Measurements from ENCODE around the gene CGB5. TPM values are rescaled to one million over a fixed set of nuclear protein-coding genes. Genes with fewer than 3 reads are reported as not detected.

The CGB5 gene
- total RNA-seq, 3 donors from 2014 or later: not detected

DNA sequence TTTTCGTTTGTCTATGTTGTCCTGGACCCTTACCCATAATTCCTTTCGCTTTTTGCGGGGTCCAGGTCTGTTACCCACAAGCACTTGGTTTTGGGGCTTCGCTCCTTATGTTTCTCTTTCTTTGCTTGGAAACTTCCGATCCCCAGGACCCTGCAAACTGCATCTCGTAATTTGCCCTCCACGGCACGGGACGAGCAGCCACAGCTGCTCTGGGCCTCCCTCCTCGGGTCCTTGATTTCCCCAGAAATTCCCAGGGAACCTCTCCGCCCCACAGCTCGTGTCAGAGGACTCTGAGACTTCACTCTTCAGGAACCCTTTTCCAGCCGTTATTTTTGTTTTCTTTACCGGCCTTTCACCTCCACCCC, 42.2 kb downstream of the CGB5 start:
- H3K9me3 ChIP-seq: no peaks in the 10 kb centered on the region
- TF ChIP-seq POLR2A (IDR thresholded peaks at IDR 0.05) (no peak), POLR2AphosphoS5 (IDR thresholded peaks at IDR 0.05) (no peak)
- TF ChIP-seq, protein P1, sequence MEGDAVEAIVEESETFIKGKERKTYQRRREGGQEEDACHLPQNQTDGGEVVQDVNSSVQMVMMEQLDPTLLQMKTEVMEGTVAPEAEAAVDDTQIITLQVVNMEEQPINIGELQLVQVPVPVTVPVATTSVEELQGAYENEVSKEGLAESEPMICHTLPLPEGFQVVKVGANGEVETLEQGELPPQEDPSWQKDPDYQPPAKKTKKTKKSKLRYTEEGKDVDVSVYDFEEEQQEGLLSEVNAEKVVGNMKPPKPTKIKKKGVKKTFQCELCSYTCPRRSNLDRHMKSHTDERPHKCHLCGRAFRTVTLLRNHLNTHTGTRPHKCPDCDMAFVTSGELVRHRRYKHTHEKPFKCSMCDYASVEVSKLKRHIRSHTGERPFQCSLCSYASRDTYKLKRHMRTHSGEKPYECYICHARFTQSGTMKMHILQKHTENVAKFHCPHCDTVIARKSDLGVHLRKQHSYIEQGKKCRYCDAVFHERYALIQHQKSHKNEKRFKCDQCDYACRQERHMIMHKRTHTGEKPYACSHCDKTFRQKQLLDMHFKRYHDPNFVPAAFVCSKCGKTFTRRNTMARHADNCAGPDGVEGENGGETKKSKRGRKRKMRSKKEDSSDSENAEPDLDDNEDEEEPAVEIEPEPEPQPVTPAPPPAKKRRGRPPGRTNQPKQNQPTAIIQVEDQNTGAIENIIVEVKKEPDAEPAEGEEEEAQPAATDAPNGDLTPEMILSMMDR (IDR thresholded peaks at IDR 0.05): no peak
- DNase-seq (ENCODE audit: low spot score in 2 of 2): no peak
- no peaks in the 10 kb centered on the region for H3K36me3 ChIP-seq
- peak overlapping the region; percentile 86 to 94 (median 88) for H3K4me3 ChIP-seq
- peaks cover 7 to 9% of the 10 kb centered on the region in 2 donors for H3K4me1 ChIP-seq
- H3K27me3 ChIP-seq: no peaks in the 10 kb centered on the region
- H3K27ac ChIP-seq: peak overlapping the region; percentile 89 to 93
- intact Hi-C loops (cut with DNase I; ENCODE audit: low total_unique reads): no loop called here

DNA sequence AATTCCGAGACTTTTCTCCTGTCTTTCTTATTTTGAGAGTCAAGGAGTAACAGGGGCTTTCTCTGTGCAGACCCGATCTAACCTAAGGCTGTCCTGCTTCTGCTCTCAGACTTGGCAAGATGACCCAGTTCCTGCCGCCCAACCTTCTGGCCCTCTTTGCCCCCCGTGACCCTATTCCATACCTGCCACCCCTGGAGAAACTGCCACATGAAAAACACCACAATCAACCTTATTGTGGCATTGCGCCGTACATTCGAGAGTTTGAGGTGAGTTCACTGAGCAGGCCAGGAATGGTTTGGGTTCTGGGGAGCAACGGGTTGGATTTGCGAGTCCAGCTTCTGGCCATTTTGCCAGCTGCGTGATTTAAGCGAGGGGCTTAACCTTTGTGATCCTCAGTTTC, 42.6 kb downstream of the CGB5 start:
- H3K9me3 ChIP-seq: no peaks in the 10 kb centered on the region
- peak overlapping the region in 1 of 2 donors; percentile 89 for H3K27ac ChIP-seq

DNA sequence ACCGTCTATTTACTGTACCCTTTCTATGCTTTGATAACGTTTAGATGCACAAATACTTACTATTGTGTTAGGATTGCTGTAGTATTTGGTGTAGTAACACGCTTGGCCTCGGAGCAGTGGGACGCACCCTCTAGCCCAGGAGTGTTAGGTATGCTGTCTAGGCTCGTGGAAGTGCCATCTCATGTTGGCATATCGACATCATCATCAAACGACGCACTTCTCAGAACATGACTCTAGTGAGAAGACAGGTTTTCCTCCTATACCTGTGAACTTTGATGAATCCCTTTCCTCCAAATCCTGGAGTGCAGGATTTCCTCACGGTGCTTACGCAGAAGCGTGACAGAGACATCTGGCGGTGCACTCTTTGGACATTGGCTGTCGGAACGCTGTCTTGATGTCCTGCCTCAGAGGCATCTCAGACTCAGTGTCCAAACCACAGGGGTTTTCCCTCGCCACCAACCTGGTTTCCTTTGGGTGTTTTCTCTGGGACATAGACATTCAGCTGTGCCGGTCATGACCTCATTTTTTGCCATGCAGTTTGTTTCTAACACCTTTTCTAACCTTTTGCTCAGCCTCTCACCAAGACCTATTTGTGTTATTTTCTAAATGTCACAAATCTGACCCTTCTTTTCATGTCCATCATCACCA, 47.9 kb downstream of the CGB5 start:
- no peak for DNase-seq (ENCODE audit: low spot score in 2 of 2)
- no peaks in the 10 kb centered on the region for H3K9me3 ChIP-seq
- H3K4me1 ChIP-seq: peaks cover 5 to 7% of the 10 kb centered on the region in 2 donors
- H3K4me3 ChIP-seq: no peak overlapping the region
- H3K27ac ChIP-seq: no peak overlapping the region
- intact Hi-C loops (cut with DNase I; ENCODE audit: low total_unique reads): no loop called here
- TF ChIP-seq POLR2AphosphoS5 (IDR thresholded peaks at IDR 0.05): no peak
- TF ChIP-seq, protein P1 (IDR thresholded peaks at IDR 0.05): no peak
- no peak for TF ChIP-seq POLR2A (IDR thresholded peaks at IDR 0.05)
- H3K36me3 ChIP-seq: no peaks in the 10 kb centered on the region
- H3K27me3 ChIP-seq: no peaks in the 10 kb centered on the region

More for the DNA sequence above, 42.6 kb downstream of the CGB5 start:
- peak overlapping the region; percentile 86 to 94 (median 88) for H3K4me3 ChIP-seq
- H3K4me1 ChIP-seq: peaks cover 7 to 9% of the 10 kb centered on the region in 2 donors
- H3K27me3 ChIP-seq: no peaks in the 10 kb centered on the region
- no peaks in the 10 kb centered on the region for H3K36me3 ChIP-seq
- no peak for DNase-seq (ENCODE audit: low spot score in 2 of 2)
- intact Hi-C loops (cut with DNase I; ENCODE audit: low total_unique reads): no loop called here
- TF ChIP-seq, protein P1 (IDR thresholded peaks at IDR 0.05): no peak
- TF ChIP-seq POLR2A (IDR thresholded peaks at IDR 0.05): no peak
- no peak for TF ChIP-seq POLR2AphosphoS5 (IDR thresholded peaks at IDR 0.05)

DNA sequence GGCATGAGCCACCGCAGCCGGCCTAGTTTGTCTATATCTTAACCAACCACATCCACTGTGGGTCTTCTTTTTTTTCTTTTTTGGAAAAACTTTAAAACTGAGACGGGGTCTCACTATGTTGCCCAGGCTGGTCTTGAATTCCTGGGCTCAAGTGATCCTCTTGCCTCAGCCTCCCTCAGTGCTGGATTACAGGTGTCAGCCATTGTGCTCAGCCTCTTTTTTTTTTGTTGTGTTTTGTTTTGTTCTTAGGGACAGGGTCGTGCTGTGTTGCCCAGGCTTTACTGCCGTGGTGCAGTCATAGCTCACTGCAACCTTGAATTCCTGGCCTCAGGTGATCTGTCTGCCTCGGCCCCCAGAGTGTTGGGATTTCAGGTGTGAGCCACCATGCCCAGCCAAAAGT, 49.0 kb downstream of the CGB5 start:
- no peak overlapping the region for H3K27ac ChIP-seq
- no peaks in the 10 kb centered on the region for H3K9me3 ChIP-seq
- H3K36me3 ChIP-seq: no peaks in the 10 kb centered on the region
- H3K27me3 ChIP-seq: no peaks in the 10 kb centered on the region
- H3K4me3 ChIP-seq: no peak overlapping the region
- DNase-seq (ENCODE audit: low spot score in 2 of 2): no peak
- TF ChIP-seq POLR2AphosphoS5 (IDR thresholded peaks at IDR 0.05): no peak
- TF ChIP-seq, protein P1 (IDR thresholded peaks at IDR 0.05): no peak
- TF ChIP-seq POLR2A (IDR thresholded peaks at IDR 0.05): no peak
- peaks cover under 1 to 2% of the 10 kb centered on the region in 2 donors for H3K4me1 ChIP-seq
- intact Hi-C loops (cut with DNase I; ENCODE audit: low total_unique reads): no loop called here

Other genes with a start within 250 kb of the CGB5 start
- 10 to 100 TPM; 26.9 to 49.0 (median 28.8) TPM for gene BCAT2, start 232.8 kb upstream of the CGB5 start, total RNA-seq
- gene HSD17B14, start 207.4 kb upstream of the CGB5 start, total RNA-seq: 10 to 100 TPM; 13.1 to 18.6 (median 14.6) TPM
- gene PLEKHA4, start 175.2 kb upstream of the CGB5 start, total RNA-seq: 10 to 100 TPM in 2 of 3 donors, 1 to 10 TPM in 1; 6.4 to 25.6 (median 22.4) TPM
- gene PPP1R15A, start 171.4 kb upstream of the CGB5 start, total RNA-seq: 10 to 100 TPM; 59.6 to 74.2 (median 65.4) TPM
- under 1 TPM in 2 of 3 donors, not detected in 1; 0.48 to 0.73 TPM for gene TULP2, start 145.1 kb upstream of the CGB5 start, total RNA-seq
- 100 to 1,000 TPM; 131 to 333 (median 223) TPM for gene NUCB1, start 143.5 kb upstream of the CGB5 start, total RNA-seq
- 1 to 10 TPM in 1 of 3 donors, under 1 TPM in 1, not detected in 1; 0.96 to 1.3 TPM for gene DHDH, start 110.1 kb upstream of the CGB5 start, total RNA-seq
- 10 to 100 TPM; 34.2 to 56.0 (median 36.0) TPM for gene BAX, start 89.0 kb upstream of the CGB5 start, total RNA-seq
- over 10,000 TPM in 1 of 3 donors, 1,000 to 10,000 TPM in 2; 3,861 to 12,429 (median 4,028) TPM for gene FTL, start 78.5 kb upstream of the CGB5 start, total RNA-seq
- 10 to 100 TPM; 24.0 to 26.4 (median 24.6) TPM for gene GYS1, start 50.5 kb upstream of the CGB5 start, total RNA-seq
- gene RUVBL2, start 50.0 kb upstream of the CGB5 start, total RNA-seq: 100 to 1,000 TPM in 1 of 3 donors, 10 to 100 TPM in 2; 74.1 to 104 (median 84.0) TPM
- gene LHB, start 26.8 kb upstream of the CGB5 start, total RNA-seq: not detected
- not detected for gene CGB3, start 19.5 kb upstream of the CGB5 start, total RNA-seq
- not detected for gene CGB2, start 12.0 kb upstream of the CGB5 start, total RNA-seq
- not detected for gene CGB1, start 7.0 kb upstream of the CGB5 start, total RNA-seq
- gene CGB8, start 5.3 kb downstream of the CGB5 start, total RNA-seq: not detected
- gene CGB7, start 13.9 kb downstream of the CGB5 start, total RNA-seq: 1 to 10 TPM in 1 of 3 donors, under 1 TPM in 1, not detected in 1; 0.15 to 2.0 TPM
- 1 to 10 TPM in 2 of 3 donors, not detected in 1; 3.9 to 6.4 TPM for gene NTF4, start 21.0 kb downstream of the CGB5 start, total RNA-seq
- gene KCNA7, start 28.9 kb downstream of the CGB5 start, total RNA-seq: not detected
- gene SNRNP70, start 41.6 kb downstream of the CGB5 start, total RNA-seq: 100 to 1,000 TPM; 222 to 444 (median 316) TPM
- 10 to 100 TPM in 2 of 3 donors, 1 to 10 TPM in 1; 8.5 to 17.6 (median 11.8) TPM for gene LIN7B, start 70.5 kb downstream of the CGB5 start, total RNA-seq
- 1 to 10 TPM; 3.8 to 5.7 (median 4.6) TPM for gene C19orf73, start 75.3 kb downstream of the CGB5 start, total RNA-seq
- gene PPFIA3, start 75.7 kb downstream of the CGB5 start, total RNA-seq: 1 to 10 TPM; 3.4 to 6.2 (median 3.4) TPM
- gene HRC, start 111.5 kb downstream of the CGB5 start, total RNA-seq: 1 to 10 TPM in 2 of 3 donors, under 1 TPM in 1; 0.88 to 2.7 (median 1.3) TPM
- gene TRPM4, start 113.9 kb downstream of the CGB5 start, total RNA-seq: 10 to 100 TPM; 13.1 to 34.0 (median 24.3) TPM

Data from breast epithelium (tissue), 4 donors.